ENCODE results near the gene SLC35G3. TPM values are rescaled to one million over a fixed set of nuclear protein-coding genes. Genes with fewer than 3 reads are reported as not detected.

Gene SLC35G3
- total and polyA plus RNA-seq, 4 donors = not detected

DNA sequence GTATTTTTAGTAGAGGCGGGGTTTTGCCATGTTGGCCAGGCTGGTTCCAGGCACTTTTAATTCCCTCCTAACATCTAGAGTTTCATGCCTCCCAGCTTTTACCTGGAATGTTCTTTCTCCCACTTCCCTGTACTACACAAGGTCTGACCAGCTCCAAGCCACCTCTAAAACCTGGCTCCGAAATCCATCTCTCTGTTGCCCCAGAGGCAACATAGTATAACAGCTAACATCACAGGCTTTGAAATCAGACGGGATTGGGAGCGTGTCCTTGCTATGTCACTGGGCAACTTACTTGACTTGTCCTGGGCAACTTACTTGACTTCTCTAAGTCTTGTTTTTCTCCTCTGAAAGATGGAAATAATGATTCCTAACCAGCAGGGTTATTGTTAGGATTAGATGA is 31.4 kb downstream of the SLC35G3 start:
- WGBS = 80% methylated on average over 4 of the region's 4 CpGs

DNA sequence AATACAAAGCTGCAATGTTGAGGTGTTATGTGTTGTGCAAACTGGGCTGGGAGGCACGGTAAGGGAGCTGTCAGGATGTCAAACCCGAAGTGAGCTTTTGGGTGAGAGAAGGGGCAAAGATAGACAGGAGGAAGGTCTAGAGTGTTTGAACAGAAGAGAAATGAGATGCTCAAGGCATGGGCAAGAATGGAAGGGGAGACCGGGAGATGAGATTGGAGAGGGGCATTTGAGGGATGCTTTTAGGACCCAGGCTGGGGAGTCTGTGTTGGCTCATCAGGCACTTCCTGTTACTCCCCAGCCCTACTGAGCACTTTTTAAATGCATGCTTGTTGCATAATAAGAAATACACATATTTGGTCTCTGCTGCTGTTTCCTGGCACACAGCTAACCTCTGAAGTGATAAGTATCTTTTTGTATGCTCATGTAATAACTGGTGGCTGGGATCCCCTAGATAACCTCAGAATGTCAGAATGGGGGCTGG is 32.9 kb downstream of the SLC35G3 start:
- Histone ChIP-seq H3K27ac (ENCODE audit: low read depth in 1 of 2, low read length in 2 of 2) (peak overlapping the region in 1 of 2 donors; percentile 21), H3K9me3 (ENCODE audit: control insufficient read depth in 4 of 4, low read length in 3 of 4) (no peaks in the 10 kb centered on the region), H3K4me1 (ENCODE audit: control insufficient read depth in 4 of 4, insufficient read depth in 4 of 4, low read length in 3 of 4) (no peaks in the 10 kb centered on the region), H3K4me3 (ENCODE audit: low read depth in 1 of 3, low read length in 3 of 3) (no peak overlapping the region), H3K27me3 (ENCODE audit: control insufficient read depth in 4 of 4, insufficient read depth in 4 of 4, low read length in 3 of 4) (no peaks in the 10 kb centered on the region), H3K36me3 (ENCODE audit: control insufficient read depth in 4 of 4, insufficient read depth in 3 of 4, low read depth in 1 of 4, low read length in 3 of 4) (no peaks in the 10 kb centered on the region), H3K9ac (ENCODE audit: low read depth in 1 of 2, low read length in 2 of 2) (no peak overlapping the region)
- 68% methylated on average over 3 of the region's 3 CpGs for WGBS
- DNase-seq (ENCODE audit: low spot score) = no peak
- TF ChIP-seq, protein P1, sequence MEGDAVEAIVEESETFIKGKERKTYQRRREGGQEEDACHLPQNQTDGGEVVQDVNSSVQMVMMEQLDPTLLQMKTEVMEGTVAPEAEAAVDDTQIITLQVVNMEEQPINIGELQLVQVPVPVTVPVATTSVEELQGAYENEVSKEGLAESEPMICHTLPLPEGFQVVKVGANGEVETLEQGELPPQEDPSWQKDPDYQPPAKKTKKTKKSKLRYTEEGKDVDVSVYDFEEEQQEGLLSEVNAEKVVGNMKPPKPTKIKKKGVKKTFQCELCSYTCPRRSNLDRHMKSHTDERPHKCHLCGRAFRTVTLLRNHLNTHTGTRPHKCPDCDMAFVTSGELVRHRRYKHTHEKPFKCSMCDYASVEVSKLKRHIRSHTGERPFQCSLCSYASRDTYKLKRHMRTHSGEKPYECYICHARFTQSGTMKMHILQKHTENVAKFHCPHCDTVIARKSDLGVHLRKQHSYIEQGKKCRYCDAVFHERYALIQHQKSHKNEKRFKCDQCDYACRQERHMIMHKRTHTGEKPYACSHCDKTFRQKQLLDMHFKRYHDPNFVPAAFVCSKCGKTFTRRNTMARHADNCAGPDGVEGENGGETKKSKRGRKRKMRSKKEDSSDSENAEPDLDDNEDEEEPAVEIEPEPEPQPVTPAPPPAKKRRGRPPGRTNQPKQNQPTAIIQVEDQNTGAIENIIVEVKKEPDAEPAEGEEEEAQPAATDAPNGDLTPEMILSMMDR (IDR thresholded peaks at IDR 0.05; ENCODE audit: low read depth, low read length, missing input control) = no peak
- TF ChIP-seq RAD21 (IDR thresholded peaks at IDR 0.05) = no peak
- TF ChIP-seq FOXA2 (IDR thresholded peaks at IDR 0.05) = no peak
- TF ChIP-seq NR2F2 (IDR thresholded peaks at IDR 0.05) = no peak
- TF ChIP-seq RXRA (IDR thresholded peaks at IDR 0.05) = no peak
- TF ChIP-seq, protein P2, sequence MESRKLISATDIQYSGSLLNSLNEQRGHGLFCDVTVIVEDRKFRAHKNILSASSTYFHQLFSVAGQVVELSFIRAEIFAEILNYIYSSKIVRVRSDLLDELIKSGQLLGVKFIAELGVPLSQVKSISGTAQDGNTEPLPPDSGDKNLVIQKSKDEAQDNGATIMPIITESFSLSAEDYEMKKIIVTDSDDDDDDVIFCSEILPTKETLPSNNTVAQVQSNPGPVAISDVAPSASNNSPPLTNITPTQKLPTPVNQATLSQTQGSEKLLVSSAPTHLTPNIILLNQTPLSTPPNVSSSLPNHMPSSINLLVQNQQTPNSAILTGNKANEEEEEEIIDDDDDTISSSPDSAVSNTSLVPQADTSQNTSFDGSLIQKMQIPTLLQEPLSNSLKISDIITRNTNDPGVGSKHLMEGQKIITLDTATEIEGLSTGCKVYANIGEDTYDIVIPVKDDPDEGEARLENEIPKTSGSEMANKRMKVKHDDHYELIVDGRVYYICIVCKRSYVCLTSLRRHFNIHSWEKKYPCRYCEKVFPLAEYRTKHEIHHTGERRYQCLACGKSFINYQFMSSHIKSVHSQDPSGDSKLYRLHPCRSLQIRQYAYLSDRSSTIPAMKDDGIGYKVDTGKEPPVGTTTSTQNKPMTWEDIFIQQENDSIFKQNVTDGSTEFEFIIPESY (IDR thresholded peaks at IDR 0.05) = no peak
- TF ChIP-seq HNF4G (IDR thresholded peaks at IDR 0.05) = no peak
- TF ChIP-seq EGR1 (IDR thresholded peaks at IDR 0.05; ENCODE audit: low read depth in 2 of 2) = no peak
- no peak for TF ChIP-seq TAF1 (conservative IDR thresholded peaks at IDR 0.05)

More for the DNA sequence above, 31.4 kb downstream of the SLC35G3 start:
- Histone ChIP-seq H3K27me3 (ENCODE audit: control insufficient read depth in 4 of 4, insufficient read depth in 4 of 4, low read length in 3 of 4) (peaks cover 0 to 3% (median 0%) of the 10 kb centered on the region in 4 donors), H3K9me3 (ENCODE audit: control insufficient read depth in 4 of 4, low read length in 3 of 4) (no peaks in the 10 kb centered on the region), H3K4me1 (ENCODE audit: control insufficient read depth in 4 of 4, insufficient read depth in 4 of 4, low read length in 3 of 4) (no peaks in the 10 kb centered on the region), H3K36me3 (ENCODE audit: control insufficient read depth in 4 of 4, insufficient read depth in 3 of 4, low read depth in 1 of 4, low read length in 3 of 4) (no peaks in the 10 kb centered on the region), H3K27ac (ENCODE audit: low read depth in 1 of 2, low read length in 2 of 2) (no peak overlapping the region), H3K9ac (ENCODE audit: low read depth in 1 of 2, low read length in 2 of 2) (no peak overlapping the region), H3K4me3 (ENCODE audit: low read depth in 1 of 3, low read length in 3 of 3) (no peak overlapping the region)
- TF ChIP-seq GABPA (IDR thresholded peaks at IDR 0.05 in 1 of 2, conservative IDR thresholded peaks at IDR 0.05 in 1 of 2) (no peak), RAD21 (IDR thresholded peaks at IDR 0.05) (no peak), HNF4G (IDR thresholded peaks at IDR 0.05) (no peak), YY1 (IDR thresholded peaks at IDR 0.05) (no peak), RXRA (IDR thresholded peaks at IDR 0.05) (no peak), SP1 (IDR thresholded peaks at IDR 0.05) (no peak), EGR1 (IDR thresholded peaks at IDR 0.05; ENCODE audit: low read depth in 2 of 2) (no peak), HNF4A (conservative IDR thresholded peaks at IDR 0.05) (no peak), FOXA1 (IDR thresholded peaks at IDR 0.05) (no peak), TAF1 (conservative IDR thresholded peaks at IDR 0.05) (no peak)
- TF ChIP-seq, protein P1 (IDR thresholded peaks at IDR 0.05; ENCODE audit: low read depth, low read length, missing input control) = no peak
- TF ChIP-seq, protein P3, sequence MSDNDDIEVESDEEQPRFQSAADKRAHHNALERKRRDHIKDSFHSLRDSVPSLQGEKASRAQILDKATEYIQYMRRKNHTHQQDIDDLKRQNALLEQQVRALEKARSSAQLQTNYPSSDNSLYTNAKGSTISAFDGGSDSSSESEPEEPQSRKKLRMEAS (IDR thresholded peaks at IDR 0.05) = no peak
- TF ChIP-seq, protein P2 (IDR thresholded peaks at IDR 0.05) = no peak
- TF ChIP-seq, protein P4, sequence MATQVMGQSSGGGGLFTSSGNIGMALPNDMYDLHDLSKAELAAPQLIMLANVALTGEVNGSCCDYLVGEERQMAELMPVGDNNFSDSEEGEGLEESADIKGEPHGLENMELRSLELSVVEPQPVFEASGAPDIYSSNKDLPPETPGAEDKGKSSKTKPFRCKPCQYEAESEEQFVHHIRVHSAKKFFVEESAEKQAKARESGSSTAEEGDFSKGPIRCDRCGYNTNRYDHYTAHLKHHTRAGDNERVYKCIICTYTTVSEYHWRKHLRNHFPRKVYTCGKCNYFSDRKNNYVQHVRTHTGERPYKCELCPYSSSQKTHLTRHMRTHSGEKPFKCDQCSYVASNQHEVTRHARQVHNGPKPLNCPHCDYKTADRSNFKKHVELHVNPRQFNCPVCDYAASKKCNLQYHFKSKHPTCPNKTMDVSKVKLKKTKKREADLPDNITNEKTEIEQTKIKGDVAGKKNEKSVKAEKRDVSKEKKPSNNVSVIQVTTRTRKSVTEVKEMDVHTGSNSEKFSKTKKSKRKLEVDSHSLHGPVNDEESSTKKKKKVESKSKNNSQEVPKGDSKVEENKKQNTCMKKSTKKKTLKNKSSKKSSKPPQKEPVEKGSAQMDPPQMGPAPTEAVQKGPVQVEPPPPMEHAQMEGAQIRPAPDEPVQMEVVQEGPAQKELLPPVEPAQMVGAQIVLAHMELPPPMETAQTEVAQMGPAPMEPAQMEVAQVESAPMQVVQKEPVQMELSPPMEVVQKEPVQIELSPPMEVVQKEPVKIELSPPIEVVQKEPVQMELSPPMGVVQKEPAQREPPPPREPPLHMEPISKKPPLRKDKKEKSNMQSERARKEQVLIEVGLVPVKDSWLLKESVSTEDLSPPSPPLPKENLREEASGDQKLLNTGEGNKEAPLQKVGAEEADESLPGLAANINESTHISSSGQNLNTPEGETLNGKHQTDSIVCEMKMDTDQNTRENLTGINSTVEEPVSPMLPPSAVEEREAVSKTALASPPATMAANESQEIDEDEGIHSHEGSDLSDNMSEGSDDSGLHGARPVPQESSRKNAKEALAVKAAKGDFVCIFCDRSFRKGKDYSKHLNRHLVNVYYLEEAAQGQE (IDR thresholded peaks at IDR 0.05) = no peak
- TF ChIP-seq, protein P5, sequence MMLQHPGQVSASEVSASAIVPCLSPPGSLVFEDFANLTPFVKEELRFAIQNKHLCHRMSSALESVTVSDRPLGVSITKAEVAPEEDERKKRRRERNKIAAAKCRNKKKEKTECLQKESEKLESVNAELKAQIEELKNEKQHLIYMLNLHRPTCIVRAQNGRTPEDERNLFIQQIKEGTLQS (IDR thresholded peaks at IDR 0.05) = no peak
- no peak for DNase-seq (ENCODE audit: low spot score)
